ENCODE results near the gene MAML3. TPM values are rescaled to one million over a fixed set of nuclear protein-coding genes. Genes with fewer than 3 reads are reported as not detected.

MAML3 gene
- polyA plus RNA-seq, 1 donor (not counting 4 experiments of a cell fraction or from before 2014, with no cell fraction given) = 0.68 TPM

- TF ChIP-seq EZH2 (IDR thresholded peaks at IDR 0.05; ENCODE audit: low read length) (no peak), CTCF (optimal IDR thresholded peaks at IDR 0.05 in 1 of 3, IDR thresholded peaks at IDR 0.05 in 1 of 3, conservative IDR thresholded peaks at IDR 0.05 in 1 of 3; ENCODE audit: extremely low read depth in 1 of 3, insufficient read depth in 2 of 3, low read length in 3 of 3) (no peak)
- FAIRE-seq (no peak), DNase-seq (ENCODE audit: low read depth, low spot score) (no peak)
- dilution Hi-C loops (cut with MboI; ENCODE audit: extremely low pct_ligation_motif_present, low sequenced_read_pairs) = no loop called here
- H3K27me3 ChIP-seq (ENCODE audit: control insufficient read depth, extremely low read depth, insufficient read depth, low read length) = no peaks in the 10 kb centered on the region
- no peaks in the 10 kb centered on the region for H3K36me3 ChIP-seq (ENCODE audit: control insufficient read depth in 2 of 2, extremely low read depth in 1 of 2, insufficient read depth in 2 of 2, low read length in 2 of 2)
- no peak overlapping the region for H3K27ac ChIP-seq (ENCODE audit: control insufficient read depth, insufficient read depth, low read length)
- H3K4me2 ChIP-seq (ENCODE audit: control insufficient read depth, extremely low read depth, insufficient read depth, low read depth, low read length) = no peak overlapping the region
- H3K4me3 ChIP-seq (ENCODE audit: control insufficient read depth in 2 of 3, extremely low read depth in 1 of 3, insufficient read depth in 2 of 3, low read depth in 1 of 3, low read length in 3 of 3) = no peak overlapping the region
- peaks cover 2% of the 10 kb centered on the region for H3K4me1 ChIP-seq (ENCODE audit: control insufficient read depth, extremely low read depth, insufficient read depth, low read length)
- no peaks in the 10 kb centered on the region for H3K9me3 ChIP-seq (ENCODE audit: control insufficient read depth, low read depth, low read length)
- no peaks in the 10 kb centered on the region for H3K9me1 ChIP-seq (ENCODE audit: control insufficient read depth, extremely low read depth, insufficient read depth, low read length)
- no peaks in the 10 kb centered on the region for H4K20me1 ChIP-seq (ENCODE audit: control insufficient read depth, extremely low read depth, insufficient read depth, low read length)
- no peaks in the 10 kb centered on the region for H3K79me2 ChIP-seq (ENCODE audit: control insufficient read depth, insufficient read depth, low read length)
- H3K9ac ChIP-seq (ENCODE audit: control insufficient read depth, extremely low read depth, insufficient read depth, low read length) = no peak overlapping the region
- no peak overlapping the region for H2AFZ ChIP-seq (ENCODE audit: control insufficient read depth, low read length)
Measured at GRCh38 chr4:139859876-139860275, 294.1 kb downstream of the MAML3 start.

DNA sequence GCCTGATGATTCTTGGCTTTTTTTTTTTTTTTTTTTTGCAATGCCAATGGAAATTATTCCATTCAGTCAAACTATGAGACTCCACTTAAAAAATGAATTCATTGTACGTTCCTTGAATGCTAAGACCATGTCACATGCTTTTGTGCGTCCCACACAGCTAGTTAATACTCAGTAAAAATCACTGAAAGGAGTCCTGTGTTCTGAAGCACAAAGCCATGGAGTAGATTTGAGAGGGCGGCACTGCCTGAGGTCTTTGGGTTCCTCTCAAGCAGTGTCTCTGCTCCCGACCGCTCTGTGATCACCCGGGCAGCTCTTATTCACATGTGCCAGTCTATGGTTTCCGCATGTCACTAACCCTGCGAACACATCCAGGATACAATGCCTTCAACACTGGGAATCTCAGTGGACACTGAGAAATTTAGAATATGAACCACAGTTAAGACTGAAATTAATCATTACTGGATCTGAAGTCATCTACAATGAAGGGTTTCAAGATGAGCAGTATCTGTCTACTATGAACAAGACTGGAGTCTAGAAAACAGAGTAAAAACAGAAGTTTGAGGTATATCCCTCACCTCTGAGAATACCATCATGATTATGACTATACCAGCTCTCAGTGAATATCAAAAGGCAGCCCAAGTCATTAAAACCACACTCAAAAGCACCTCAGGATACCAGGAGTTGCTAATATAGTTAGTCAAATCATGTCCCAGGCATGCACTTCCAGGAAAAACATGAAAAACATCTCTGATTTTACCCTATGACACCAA lies 295.4 kb downstream of the MAML3 start:
- H3K4me2 ChIP-seq (ENCODE audit: control insufficient read depth, extremely low read depth, insufficient read depth, low read depth, low read length) = no peak overlapping the region
- TF ChIP-seq CTCF (optimal IDR thresholded peaks at IDR 0.05 in 1 of 3, IDR thresholded peaks at IDR 0.05 in 1 of 3, conservative IDR thresholded peaks at IDR 0.05 in 1 of 3; ENCODE audit: extremely low read depth in 1 of 3, insufficient read depth in 2 of 3, low read length in 3 of 3) = no peak
- no peak for TF ChIP-seq EZH2 (IDR thresholded peaks at IDR 0.05; ENCODE audit: low read length)
- no peaks in the 10 kb centered on the region for H3K79me2 ChIP-seq (ENCODE audit: control insufficient read depth, insufficient read depth, low read length)
- no peak overlapping the region for H3K9ac ChIP-seq (ENCODE audit: control insufficient read depth, extremely low read depth, insufficient read depth, low read length)
- no peaks in the 10 kb centered on the region for H3K9me1 ChIP-seq (ENCODE audit: control insufficient read depth, extremely low read depth, insufficient read depth, low read length)
- no peaks in the 10 kb centered on the region for H3K36me3 ChIP-seq (ENCODE audit: control insufficient read depth in 2 of 2, extremely low read depth in 1 of 2, insufficient read depth in 2 of 2, low read length in 2 of 2)
- FAIRE-seq = no peak
- no peaks in the 10 kb centered on the region for H3K9me3 ChIP-seq (ENCODE audit: control insufficient read depth, low read depth, low read length)
- no peak overlapping the region for H3K27ac ChIP-seq (ENCODE audit: control insufficient read depth, insufficient read depth, low read length)
- no peak overlapping the region for H3K4me3 ChIP-seq (ENCODE audit: control insufficient read depth in 2 of 3, extremely low read depth in 1 of 3, insufficient read depth in 2 of 3, low read depth in 1 of 3, low read length in 3 of 3)
- no peak overlapping the region for H2AFZ ChIP-seq (ENCODE audit: control insufficient read depth, low read length)
- no peaks in the 10 kb centered on the region for H3K4me1 ChIP-seq (ENCODE audit: control insufficient read depth, extremely low read depth, insufficient read depth, low read length)
- no peak for DNase-seq (ENCODE audit: low read depth, low spot score)
- H3K27me3 ChIP-seq (ENCODE audit: control insufficient read depth, extremely low read depth, insufficient read depth, low read length) = no peaks in the 10 kb centered on the region
- dilution Hi-C loops (cut with MboI; ENCODE audit: extremely low pct_ligation_motif_present, low sequenced_read_pairs) = no loop called here
- no peaks in the 10 kb centered on the region for H4K20me1 ChIP-seq (ENCODE audit: control insufficient read depth, extremely low read depth, insufficient read depth, low read length)
